Neural cell (in vitro differentiated cells): ENCODE measurements around the gene ZNF521.

ENCODE experiments used
- EP300 ChIP-seq: fragments of 450-650 bp; conservative IDR thresholded peaks from 2 replicates; pipeline ENCODE4 v1.6.1; 2014; ENCODE audit warnings: antibody characterized with exemption, mild to moderate bottlenecking, moderate library complexity; ENCODE audit not compliant: poor library complexity, severe bottlenecking
- TF ChIP-seq, protein P1 (sequence below): fragments of 450-650 bp; IDR thresholded peaks from 2 replicates; pipeline ENCODE4 v1.5.1; 2014; ENCODE audit warnings: antibody characterized with exemption, mild to moderate bottlenecking, moderate library complexity; ENCODE audit not compliant: poor library complexity, severe bottlenecking

GRCh38 chr18:25043104-25043503, 308.9 kb downstream of the ZNF521 start:
- no peak for TF ChIP-seq EP300
- TF ChIP-seq, protein P1, sequence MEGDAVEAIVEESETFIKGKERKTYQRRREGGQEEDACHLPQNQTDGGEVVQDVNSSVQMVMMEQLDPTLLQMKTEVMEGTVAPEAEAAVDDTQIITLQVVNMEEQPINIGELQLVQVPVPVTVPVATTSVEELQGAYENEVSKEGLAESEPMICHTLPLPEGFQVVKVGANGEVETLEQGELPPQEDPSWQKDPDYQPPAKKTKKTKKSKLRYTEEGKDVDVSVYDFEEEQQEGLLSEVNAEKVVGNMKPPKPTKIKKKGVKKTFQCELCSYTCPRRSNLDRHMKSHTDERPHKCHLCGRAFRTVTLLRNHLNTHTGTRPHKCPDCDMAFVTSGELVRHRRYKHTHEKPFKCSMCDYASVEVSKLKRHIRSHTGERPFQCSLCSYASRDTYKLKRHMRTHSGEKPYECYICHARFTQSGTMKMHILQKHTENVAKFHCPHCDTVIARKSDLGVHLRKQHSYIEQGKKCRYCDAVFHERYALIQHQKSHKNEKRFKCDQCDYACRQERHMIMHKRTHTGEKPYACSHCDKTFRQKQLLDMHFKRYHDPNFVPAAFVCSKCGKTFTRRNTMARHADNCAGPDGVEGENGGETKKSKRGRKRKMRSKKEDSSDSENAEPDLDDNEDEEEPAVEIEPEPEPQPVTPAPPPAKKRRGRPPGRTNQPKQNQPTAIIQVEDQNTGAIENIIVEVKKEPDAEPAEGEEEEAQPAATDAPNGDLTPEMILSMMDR, result no peak
